GM06990 (cell line): ENCODE results near the gene USP53.
"Not testable (repeated sequence)": the region's sequence is repeated elsewhere in the genome, so short reads cannot be mapped to it uniquely, and the experiment has no call there.

ENCODE experiments used
- DNase-seq: peaks from one replicate; pipeline ENCODE4 v3.0.0-alpha.2; 2011; ENCODE audit not compliant: insufficient read length; ENCODE audit errors: extremely low read depth
- H3K27me3 ChIP-seq: replicated peaks from 2 replicates; pipeline ENCODE4 v1.6.0; 2011; ENCODE audit warnings: low read length; ENCODE audit not compliant: control insufficient read depth, insufficient read depth
- H3K36me3 ChIP-seq: 2 replicates; pipeline ENCODE4 v1.5.1; 2011; ENCODE audit warnings: low read length; ENCODE audit not compliant: control insufficient read depth, insufficient read depth
- H3K4me3 ChIP-seq: replicated peaks from 2 replicates; pipeline ENCODE4 v1.5.1; 2011; ENCODE audit warnings: low read depth, mild to moderate bottlenecking, control low read depth, low read length
- TF ChIP-seq, protein P1 (sequence below): IDR thresholded peaks from 2 replicates; pipeline ENCODE4 v1.5.1; 2011; ENCODE audit warnings: low read length, control low read depth, mild to moderate bottlenecking, inconsistent platforms; ENCODE audit not compliant: insufficient read depth, poor library complexity, severe bottlenecking

Gene USP53

GRCh38 chr4:119329835-119330620 is 117.5 kb downstream of the USP53 start:
- Histone ChIP-seq H3K27me3 (no peaks in the 10 kb centered on the region; the same call in 1 of the 2 replicates), H3K36me3 (no peaks in the 10 kb centered on the region), H3K4me3 (no peak overlapping the region)
- TF ChIP-seq, protein P1, sequence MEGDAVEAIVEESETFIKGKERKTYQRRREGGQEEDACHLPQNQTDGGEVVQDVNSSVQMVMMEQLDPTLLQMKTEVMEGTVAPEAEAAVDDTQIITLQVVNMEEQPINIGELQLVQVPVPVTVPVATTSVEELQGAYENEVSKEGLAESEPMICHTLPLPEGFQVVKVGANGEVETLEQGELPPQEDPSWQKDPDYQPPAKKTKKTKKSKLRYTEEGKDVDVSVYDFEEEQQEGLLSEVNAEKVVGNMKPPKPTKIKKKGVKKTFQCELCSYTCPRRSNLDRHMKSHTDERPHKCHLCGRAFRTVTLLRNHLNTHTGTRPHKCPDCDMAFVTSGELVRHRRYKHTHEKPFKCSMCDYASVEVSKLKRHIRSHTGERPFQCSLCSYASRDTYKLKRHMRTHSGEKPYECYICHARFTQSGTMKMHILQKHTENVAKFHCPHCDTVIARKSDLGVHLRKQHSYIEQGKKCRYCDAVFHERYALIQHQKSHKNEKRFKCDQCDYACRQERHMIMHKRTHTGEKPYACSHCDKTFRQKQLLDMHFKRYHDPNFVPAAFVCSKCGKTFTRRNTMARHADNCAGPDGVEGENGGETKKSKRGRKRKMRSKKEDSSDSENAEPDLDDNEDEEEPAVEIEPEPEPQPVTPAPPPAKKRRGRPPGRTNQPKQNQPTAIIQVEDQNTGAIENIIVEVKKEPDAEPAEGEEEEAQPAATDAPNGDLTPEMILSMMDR, result no peak
- DNase-seq, result no peak

GRCh38 chr4:119336332-119336979 is 123.9 kb downstream of the USP53 start:
- not testable (repeated sequence) for H3K36me3 ChIP-seq, DNase-seq, H3K27me3 ChIP-seq, H3K4me3 ChIP-seq

GRCh38 chr4:119337010-119337409 is 124.5 kb downstream of the USP53 start:
- DNase-seq, result no peak
- TF ChIP-seq, protein P1, result no peak
- Histone ChIP-seq H3K27me3 (no peaks in the 10 kb centered on the region), H3K36me3 (no peaks in the 10 kb centered on the region), H3K4me3 (no peak overlapping the region)

- not testable (repeated sequence) for H3K36me3 ChIP-seq, DNase-seq, H3K27me3 ChIP-seq, H3K4me3 ChIP-seq
Observed at GRCh38 chr4:119339895-119340294, 127.4 kb downstream of the USP53 start.

- not testable (repeated sequence) for DNase-seq, H3K36me3 ChIP-seq, H3K4me3 ChIP-seq
Observed at GRCh38 chr4:119343293-119343692, 130.8 kb downstream of the USP53 start.

More at GRCh38 chr4:119343293-119343692, 130.8 kb downstream of the USP53 start:
- not testable (repeated sequence) for H3K27me3 ChIP-seq
